ENCODE data around the gene HOXA4.

Gene HOXA4

GRCh38 chr7:27165996-27166530, 35.5 kb upstream of the HOXA4 start:
- TF ChIP-seq CTCF (IDR thresholded peaks at IDR 0.05; ENCODE audit: low read depth, low read length): no peak
- no peaks in the 10 kb centered on the region for H3K4me1 ChIP-seq
- DNase-seq: no peak
- H3K9me3 ChIP-seq: no peaks in the 10 kb centered on the region
- no peaks in the 10 kb centered on the region for H3K36me3 ChIP-seq
- no peak overlapping the region for H3K4me3 ChIP-seq (ENCODE audit: low read depth, low read length)
- peaks cover 97% of the 10 kb centered on the region for H3K27me3 ChIP-seq

DNA sequence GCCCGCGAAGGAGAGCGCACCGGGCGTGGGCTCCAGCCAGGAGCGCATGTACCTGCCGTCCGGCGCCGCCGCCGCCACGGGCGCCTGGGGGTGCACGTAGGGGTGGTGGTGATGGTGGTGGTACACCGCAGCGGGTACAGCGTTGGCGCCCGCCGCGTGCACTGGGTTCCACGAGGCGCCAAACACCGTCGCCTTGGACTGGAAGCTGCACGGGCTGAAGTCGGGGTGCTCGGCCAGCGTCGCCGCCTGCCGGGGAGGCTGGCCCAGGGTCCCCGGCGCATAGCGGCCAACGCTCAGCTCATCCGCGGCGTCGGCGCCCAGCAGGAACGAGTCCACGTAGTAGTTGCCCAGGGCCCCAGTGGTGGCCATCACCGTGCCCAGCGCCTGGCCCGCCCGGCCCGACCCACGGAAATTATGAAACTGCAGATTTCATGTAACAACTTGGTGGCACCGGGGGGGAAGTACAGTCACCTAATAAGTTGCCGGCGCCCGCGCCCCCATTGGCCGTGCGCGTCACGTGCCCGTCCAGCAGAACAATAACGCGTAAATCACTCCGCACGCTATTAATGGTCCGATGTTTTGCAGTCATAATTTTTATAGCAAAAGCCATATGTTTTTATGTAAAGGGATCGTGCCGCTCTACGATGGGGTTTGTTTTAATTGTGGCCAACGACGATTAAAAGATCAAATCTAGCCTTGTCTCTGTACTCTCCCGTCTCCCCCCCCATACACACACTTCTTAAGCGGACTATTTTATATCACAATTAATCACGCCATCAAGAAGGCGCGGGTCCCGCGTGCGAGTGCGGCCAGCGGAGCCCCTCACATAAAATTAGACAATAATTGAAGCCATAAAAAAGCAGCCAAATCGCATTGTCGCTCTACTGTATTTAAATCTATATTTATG, 34.8 kb upstream of the HOXA4 start, which contains the start of gene HOXA9:
Gene HOXA9 (minus strand): TSS at position 449 of the 907 bp plus-strand sequence. CDS start 80 bp downstream, at position 369.
- Histone ChIP-seq H3K9me3 (no peaks in the 10 kb centered on the region), H3K4me3 (ENCODE audit: low read depth, low read length) (no peak within 1 kb of the TSS), H3K4me1 (no peaks in the 10 kb centered on the region), H3K27me3 (peaks cover 97% of the 10 kb centered on the region), H3K36me3 (no peaks in the 10 kb centered on the region)
- no peak for DNase-seq
- no peak for TF ChIP-seq CTCF (IDR thresholded peaks at IDR 0.05; ENCODE audit: low read depth, low read length)

- H3K4me3 ChIP-seq (ENCODE audit: low read depth, low read length): no peak overlapping the region
- peaks cover 97% of the 10 kb centered on the region for H3K27me3 ChIP-seq
- 0 out of 2 replicates have a peak, but pooled peaks have one; percentile 1 for TF ChIP-seq CTCF (IDR thresholded peaks at IDR 0.05; ENCODE audit: low read depth, low read length)
Measured at GRCh38 chr7:27164367-27165088, 34.0 kb upstream of the HOXA4 start.

GRCh38 chr7:27164045-27164366, 33.4 kb upstream of the HOXA4 start:
- no peaks in the 10 kb centered on the region for H3K9me3 ChIP-seq
- TF ChIP-seq CTCF (IDR thresholded peaks at IDR 0.05; ENCODE audit: low read depth, low read length): 0 out of 2 replicates have a peak, but pooled peaks have one; percentile 2
- peaks cover 97% of the 10 kb centered on the region for H3K27me3 ChIP-seq
- DNase-seq: no peak
- no peak overlapping the region for H3K4me3 ChIP-seq (ENCODE audit: low read depth, low read length)
- H3K36me3 ChIP-seq: no peaks in the 10 kb centered on the region
- no peaks in the 10 kb centered on the region for H3K4me1 ChIP-seq

More at GRCh38 chr7:27164367-27165088, 34.0 kb upstream of the HOXA4 start:
- no peaks in the 10 kb centered on the region for H3K9me3 ChIP-seq
- H3K36me3 ChIP-seq: no peaks in the 10 kb centered on the region
- no peak for DNase-seq
- no peaks in the 10 kb centered on the region for H3K4me1 ChIP-seq

- Histone ChIP-seq H3K9me3 (no peaks in the 10 kb centered on the region), H3K4me3 (ENCODE audit: low read depth, low read length) (no peak overlapping the region)
- no peak for DNase-seq
Measured at GRCh38 chr7:27163288-27164044, 32.9 kb upstream of the HOXA4 start.

More at GRCh38 chr7:27163288-27164044, 32.9 kb upstream of the HOXA4 start:
- no peaks in the 10 kb centered on the region for H3K36me3 ChIP-seq
- H3K27me3 ChIP-seq: peaks cover 97% of the 10 kb centered on the region
- no peak for TF ChIP-seq CTCF (IDR thresholded peaks at IDR 0.05; ENCODE audit: low read depth, low read length)
- no peaks in the 10 kb centered on the region for H3K4me1 ChIP-seq
